DMS79 treated with DMSO at 0.1 percent for 48 hours (cell line): ENCODE data around the gene BCL11B.

Experiments
- DNase-seq: peaks from one replicate; lab custom pipeline; 2025; lab: John Stamatoyannopoulos, UW

BCL11B gene

DNA sequence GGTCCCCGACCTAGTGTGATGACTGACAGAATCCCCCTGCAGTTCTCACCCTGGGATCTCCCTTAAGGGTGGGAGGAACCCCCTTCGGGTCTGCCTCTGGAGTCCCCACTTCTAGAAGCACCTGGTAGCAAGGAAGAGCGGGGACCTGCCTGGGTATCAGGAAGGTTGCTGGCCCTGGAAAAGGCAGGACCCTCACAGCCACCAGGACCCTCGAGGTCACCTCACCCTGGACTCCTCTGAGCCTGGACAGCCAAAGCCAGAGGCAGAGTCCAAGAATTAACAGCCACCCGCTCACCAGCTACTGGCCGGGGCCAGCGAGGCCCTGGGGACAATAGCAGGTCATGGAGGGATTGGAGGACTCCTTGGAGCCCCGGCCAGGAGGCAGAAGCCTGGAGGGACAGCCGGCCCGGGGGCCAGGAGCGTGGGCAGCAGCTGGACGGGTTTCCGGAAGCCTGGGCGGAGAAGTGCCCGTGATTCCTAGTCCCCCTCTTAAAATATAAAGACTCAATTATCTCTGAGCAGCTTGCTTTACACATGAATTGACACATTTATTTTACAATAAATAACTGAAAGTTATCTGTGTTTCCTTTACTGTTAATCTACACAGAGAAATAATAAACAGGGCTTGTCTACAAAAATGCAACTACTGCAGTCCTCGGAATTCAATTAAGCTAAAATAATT, 17.5 kb downstream of the BCL11B start:
- DNase-seq = no peak

DNA sequence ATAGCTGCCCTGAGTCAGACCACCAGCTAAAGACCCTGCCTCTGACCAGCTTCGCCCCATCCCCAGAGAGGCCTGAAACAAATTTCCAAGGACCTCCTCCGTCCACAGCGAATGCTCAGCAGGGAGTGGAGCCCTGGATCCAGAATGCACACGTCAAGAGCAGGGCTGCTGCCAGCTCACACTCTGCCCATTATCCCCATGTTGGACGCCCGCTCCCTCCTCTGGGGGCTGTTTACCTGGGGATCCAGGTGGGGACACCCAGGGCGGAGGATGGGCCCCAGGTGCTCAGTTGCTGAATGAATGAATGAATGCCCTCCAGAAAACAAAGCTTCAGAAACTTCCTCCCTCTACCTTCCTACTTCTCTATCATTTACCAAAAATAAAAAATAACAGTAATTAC, 18.1 kb downstream of the BCL11B start:
- no peak for DNase-seq

DNA sequence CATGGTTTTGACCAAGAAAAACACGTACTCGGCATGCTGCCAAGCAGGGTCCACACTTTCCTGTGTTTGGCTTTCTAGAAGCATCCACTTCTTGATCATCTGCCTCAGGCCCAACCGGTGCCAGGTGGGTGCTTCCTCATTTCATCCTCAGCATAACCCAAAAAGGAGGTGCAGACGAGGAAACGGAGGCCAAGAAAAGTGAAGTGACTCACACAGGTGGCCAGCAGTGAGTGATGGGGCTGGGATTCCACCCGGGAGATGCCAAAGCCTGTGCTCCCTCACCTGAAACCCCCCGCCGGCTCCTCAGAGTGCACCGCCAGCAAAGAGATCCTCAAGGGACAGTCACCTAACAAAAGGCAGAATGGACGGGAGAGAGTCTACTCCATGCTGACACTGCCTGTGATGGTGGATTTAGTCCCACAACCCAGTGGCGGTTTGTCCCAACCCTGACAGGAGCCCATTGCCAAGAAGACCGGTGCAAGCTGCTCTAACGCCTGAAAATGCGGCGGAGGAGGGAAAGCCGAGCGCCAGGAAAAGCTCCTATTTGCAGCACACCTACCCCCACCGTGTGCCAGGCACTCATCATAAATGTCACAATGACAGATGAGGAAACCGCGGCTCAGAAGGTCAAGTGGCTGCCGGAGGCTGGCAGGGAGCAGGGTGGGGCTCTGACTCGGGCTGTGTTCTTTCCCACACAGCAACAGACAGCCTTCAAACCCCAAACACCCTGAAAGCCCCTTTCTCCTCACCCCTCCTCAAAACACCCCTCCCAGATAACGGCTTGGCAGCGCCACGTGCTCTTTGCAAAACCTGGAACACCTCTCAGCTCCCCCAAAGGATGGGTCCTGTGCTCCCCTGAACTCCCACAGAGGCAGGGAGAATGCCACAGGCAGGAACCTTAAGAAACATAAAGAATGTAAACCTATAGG, 18.8 kb downstream of the BCL11B start:
- DNase-seq = no peak

DNA sequence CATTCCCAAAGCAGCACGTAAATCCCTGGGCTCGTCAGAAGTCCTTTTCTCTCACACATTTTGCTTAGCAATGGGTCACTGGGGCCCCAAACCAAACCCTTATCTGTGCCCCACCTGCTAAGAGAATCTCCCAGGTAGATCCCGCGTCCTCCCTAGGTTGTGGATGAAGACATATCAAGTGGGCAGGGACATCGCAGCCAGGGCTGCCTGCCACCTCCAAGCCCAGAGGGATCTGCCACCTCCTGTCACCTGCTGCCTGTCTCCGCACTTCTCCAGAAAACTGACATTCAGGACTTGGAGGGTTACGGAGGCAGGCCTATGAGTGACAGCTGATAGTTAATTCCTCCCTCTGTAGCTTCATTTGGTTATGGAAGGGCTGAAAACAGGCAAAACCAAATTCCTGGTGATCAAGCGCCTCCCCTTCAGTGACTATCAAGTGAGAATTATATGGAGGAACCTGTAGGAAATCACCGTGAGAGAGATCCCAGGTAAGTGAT, 19.5 kb downstream of the BCL11B start:
- no peak for DNase-seq

DNA sequence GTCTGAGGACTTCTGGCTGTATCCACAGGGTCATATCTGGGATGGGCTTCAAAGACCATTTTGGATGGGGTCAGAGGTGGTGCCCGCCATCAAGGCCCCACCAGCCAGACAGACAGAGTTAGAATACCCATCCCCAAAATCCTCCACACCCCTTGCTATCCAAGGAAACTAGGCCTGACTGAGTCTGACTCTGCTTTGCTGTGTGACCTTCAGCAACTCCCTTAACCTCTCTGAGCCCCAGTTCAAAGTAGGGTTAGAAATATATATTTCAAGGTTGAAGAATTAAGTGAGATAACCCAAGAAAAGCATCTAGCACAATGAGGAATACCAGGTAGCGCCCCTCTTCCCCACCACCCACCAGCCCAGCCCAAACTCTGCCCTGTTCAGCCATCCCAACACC, 20.3 kb downstream of the BCL11B start:
- no peak for DNase-seq

DNA sequence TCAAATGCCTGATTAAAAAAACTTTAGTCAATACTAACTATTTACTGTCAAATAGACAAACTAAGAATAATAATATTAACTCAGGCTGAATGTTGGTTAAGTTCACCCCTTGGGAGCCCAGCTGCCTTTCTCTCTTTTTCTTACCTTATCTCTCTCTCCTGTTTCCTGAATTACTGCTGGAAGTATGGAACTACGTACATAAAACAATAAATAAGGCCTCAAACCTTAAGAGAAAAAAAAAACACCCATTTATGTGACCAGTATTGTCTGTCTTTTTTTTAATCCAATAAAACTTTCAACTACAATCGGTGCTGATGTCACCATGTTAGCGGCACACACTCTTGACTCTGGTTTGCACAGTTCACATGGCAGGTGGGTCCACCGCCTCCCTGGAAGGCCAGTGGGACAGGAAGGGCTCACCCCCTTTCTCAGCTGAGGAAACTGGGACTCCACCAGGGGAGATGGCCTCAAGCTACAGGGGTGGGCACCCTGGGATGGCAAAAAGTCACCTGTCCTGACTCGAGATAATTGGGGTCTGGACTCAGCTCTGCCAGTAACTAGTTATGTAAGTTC, 21.3 kb downstream of the BCL11B start:
- DNase-seq = no peak

DNA sequence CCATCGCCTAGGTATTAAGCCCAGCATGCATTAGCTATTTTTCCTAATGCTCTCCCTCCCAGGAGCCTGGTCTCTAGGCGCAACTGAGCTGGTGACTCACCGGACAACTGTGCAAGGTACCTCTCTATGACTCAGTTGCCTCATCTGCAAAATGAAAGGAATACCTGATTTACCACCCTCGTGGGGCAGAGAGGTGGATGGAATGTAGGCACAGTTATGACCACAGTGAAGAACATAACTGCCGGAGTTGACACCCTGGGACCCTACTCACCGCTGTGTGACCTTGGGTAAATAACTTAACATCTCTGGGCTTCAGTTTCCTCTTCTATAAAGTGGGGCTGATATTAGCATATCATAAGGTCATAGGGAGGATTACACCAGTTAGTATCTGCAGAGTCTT, 22.6 kb downstream of the BCL11B start:
- no peak for DNase-seq

DNA sequence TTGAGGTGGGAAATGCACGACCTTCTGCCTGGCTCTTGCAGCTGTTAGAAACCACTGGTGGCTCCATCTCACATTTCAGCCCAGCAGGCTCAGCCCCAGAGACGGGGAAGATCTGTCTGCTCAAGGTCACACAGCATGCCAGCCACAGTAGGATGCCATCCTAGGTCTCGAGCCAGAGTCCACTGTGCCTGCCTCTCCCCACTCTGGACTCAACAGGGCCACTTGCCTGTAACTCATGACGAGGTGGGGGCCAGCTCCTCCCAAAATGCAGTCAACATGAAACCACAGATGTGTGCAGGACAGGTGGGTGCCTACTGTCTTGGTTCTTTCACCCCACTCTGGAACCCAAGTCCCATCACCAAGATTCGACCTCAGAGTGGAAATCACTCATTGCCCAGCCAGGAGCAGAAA, 23.2 kb downstream of the BCL11B start:
- DNase-seq = no peak

DNA sequence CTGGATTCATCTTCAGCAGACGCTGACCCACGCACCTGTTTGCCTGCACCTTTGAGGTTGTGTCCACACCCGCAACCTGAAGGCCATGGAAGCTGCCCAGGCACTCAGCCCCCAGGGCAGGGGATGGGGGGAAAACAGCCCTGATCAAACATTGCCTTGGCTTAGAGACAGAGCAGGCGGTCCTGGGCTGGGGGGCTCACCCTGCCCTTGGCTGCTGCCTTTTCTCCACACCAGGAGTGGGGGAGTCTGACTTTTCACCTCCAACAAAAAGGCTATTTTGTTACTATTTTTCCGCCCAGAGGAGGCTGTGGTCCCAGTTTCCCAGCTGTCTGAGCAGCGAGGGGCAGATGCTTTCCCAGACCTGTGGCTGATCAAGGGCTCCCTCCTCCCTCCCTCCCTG, 24.2 kb downstream of the BCL11B start:
- no peak for DNase-seq

DNA sequence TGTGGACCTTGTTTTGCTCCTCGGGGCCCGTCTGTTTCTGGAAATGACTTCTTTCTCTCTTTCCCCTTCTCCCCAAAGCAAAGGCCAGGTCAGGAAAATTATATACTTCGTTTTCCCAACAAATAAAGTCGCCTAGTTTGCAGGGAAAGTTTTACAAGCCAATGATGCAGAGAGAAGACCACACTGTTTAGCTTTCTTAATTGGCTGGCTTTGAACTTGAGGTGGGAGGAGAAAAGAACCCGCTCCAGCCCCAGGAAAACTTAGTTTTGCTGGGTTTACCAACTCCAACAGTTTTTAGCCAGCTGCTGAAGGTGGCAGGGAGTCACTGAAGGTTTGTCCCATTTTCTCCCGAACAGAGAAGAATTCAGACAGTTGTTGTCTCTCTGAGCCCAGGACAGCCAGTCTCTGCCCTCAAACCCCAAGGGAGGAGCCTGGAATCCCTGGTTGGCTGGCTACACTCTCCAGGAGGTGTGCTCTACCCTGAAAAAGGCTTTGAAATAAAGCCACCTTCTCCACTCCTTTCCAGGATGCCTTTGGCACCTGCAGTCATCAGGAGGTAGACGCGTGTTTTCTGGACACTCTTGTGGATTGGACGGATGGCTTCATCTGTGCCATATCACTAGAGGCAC, 24.8 kb downstream of the BCL11B start:
- no peak for DNase-seq

DNA sequence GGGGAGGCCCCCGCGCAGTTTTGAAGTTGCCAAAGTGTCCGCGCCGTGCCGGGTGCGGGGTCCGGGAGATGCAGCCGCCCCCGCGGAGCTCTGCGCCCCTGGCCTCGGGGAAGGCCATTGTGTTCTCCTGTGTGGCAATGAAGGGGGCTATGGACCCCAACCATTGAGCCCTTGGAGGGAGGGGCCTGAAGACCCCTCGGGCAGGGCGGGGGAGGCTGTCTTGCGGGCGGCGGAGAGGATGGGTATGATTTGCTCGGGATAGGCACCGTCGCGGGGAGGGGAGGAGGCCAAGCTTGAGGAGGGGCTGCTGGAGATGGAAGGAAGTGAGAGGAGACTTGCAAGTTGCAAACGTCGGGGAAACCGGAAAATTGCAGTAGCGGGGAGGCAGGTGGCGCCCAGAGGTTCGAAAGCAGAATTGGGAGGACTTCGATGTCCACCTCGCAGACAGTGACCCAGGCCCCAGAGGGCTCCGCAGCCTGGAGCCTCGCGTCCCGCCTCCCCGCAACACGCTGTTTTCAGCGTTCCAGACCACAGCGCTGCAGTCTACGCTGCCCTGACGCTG, 25.4 kb downstream of the BCL11B start:
- DNase-seq = no peak

DNA sequence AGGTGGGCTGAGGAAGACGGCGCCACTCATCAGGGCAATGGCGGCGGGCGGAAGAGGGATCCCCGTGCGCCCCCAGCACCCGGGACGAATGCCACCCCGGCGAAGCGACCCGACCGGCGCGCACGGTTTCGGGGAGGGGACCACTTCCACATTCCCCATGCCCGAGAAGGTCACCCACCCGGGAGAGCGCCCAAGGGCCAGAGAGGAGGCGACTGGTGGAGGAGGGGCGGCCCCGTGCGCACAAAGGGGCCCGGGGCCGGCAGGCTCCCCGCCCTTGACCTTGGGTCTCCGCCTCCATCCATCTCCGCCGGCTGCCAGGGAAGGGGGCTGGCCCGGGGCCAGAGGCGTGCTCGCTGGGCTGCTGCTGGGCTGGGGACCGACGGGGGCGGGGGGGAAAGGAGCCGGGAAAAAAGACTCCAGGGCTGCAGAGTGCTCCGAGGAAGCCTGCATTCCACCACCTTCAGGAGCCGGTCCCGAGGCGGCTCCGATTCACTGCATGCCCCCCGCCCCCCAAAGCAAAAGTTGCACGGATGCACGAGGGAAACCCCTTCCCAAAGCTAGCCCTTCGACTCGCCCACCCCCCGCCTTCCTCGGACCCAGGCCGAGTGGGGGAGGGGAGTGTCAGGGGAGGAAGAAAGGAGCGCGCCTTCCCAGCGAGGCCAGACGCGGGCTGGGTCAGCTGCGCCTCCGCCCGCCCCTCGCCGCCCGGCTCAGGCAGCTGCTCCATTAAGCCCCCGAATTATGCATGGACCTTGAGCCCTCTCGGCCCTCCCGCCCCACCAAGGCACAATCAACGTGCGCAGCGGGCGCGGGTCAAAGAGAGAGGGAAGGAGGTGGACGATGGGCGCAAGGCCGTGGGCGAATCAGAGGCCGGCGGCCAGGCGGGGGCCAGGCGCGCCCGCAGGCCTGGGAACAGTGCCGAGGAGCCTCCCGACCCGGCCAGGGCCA, 26.2 kb downstream of the BCL11B start:
- DNase-seq = no peak

DNA sequence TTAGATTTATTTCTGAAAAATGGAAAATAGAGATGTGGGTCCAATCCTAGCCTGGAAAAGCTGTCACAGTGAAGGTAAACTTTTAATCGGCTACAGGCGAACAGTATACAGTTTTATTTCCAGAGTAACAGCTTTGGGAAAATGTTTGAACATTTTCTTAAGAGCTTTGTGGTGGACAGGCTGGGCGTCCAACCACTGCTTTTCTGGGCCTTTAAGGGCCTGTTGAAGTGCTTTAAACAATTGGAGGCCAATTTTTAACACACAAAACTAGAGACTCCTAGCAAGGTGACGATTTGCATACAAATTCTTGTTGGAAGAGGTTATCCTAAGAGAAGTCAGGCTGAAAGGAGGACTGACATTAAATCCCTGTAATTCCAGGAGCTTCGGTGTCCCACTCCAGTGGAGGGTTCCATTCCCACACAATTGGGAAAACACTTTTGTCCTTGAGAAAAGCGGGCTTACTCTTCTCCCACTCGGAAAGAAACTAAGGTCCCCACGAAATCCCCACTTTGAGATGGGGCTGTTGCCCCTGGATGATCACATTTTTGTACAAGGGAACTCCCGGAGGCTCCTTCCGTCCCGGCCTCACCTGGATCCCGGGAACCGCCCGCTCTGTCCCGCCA, 26.9 kb downstream of the BCL11B start:
- DNase-seq = no peak

DNA sequence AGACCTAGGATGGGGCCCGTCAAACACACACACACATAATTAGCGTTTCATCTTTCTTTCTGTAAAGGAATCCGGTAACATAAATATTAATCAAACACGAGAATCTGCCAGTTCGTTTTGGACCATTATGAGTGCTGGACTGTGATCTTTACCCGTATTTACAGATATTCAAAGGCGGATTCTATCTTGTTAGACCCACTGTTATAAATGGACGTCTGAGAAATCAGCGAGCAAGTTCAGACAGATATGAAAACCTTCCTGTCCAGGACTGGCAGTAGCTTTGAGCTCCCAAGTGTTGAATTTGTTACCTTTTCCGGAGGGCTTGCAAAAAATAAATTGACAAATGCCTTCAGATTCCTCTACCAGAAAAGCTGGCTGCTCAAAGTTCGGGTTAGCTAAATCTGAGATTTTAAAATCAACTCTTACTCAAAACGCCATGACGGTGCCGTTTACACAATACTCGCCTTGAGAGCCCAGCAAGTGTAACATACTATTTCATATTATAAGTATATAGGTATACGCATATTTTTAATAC, 27.6 kb downstream of the BCL11B start:
- DNase-seq = no peak

DNA sequence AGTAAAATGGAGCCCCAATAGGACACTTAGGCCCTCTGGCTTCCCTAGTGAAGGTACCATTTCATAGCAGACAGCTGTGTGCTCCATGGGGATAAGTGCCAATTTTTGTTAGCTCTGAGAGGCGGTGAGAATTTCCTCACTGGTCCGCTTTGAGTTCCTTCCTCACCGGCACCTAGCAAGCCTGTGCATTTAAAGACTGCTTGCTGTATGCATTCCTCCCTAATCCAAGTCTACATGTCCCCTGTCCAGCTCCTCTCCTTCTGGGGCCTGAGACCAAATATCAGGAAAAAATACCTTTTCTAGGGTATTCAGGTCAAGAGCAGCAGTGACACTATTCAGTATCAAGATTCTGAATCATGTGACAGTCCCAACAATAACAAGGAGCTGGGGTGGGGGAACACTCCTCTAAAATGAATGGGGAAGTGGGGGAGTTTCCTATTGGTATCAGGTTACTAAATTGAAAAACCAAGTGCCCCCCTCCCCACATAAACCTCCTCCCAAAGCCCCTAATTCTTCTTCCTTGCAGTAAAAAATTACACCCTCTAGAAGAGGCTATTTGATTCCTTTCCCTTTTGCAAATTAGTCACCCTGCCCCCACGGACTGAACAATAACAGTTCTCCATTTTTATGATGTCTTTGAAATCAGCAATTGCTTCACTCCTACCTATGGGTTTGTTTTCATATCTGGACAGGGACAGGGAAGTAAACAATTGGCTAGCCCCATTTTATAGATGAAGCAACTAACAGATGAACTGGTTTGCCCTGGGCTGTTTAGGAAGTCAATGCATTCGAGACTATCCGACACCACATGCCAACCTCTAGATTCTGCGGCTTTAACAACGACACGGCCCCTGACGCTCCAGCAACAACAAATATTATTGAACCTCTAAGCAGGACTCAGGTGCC, 28.9 kb downstream of the BCL11B start:
- no peak for DNase-seq

DNA sequence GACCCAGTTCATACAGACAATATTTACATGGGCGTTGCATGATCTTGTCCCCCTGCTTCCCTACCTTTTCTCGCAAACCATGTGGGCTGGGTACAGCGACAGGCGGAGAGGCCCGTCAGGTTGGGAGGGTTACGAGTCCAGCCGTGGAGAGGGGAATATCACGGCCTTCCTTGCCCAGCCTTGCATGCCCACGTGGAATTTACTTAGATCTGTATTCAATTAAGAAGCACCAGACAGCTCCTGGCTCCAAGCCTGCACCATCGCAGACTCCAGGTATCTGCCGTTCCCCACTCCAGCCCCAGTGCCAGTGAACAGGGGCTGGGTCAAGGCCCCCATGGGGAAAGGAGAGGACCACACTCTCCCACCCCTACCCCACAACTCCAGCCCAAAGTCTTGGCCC, 29.8 kb downstream of the BCL11B start:
- no peak for DNase-seq

DNA sequence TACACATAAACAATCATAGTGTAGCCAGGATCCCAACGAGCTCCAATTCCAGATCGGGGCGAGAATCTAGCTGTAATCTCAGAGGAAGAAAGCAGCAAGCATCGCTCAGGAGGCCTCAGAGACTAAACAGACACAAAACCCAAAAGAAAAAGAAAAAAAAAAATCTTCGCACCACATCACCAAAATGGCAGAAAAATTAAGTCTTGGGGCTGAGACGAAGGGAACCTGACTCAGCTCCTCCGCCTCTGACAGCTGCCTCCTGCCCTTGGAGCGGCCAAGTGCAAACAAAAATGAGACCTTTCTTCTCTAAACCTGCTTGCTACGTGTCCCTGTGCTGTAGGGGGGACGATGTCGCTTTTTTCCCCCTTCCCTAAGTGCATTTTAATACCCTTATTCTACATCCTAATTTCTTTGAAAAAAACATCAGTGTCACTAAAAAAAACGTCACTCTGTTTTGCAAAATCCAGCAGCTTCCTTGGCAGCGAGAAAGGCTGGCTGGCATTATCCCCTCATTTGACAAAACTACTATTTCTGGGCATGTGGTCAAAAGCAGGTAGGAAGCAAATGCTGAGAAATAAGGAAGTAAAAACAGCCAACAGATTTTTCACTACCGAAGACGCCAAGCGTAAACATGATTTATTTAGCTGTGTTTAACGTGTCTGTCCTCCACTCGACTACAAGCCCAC, 30.5 kb downstream of the BCL11B start:
- no peak for DNase-seq

DNA sequence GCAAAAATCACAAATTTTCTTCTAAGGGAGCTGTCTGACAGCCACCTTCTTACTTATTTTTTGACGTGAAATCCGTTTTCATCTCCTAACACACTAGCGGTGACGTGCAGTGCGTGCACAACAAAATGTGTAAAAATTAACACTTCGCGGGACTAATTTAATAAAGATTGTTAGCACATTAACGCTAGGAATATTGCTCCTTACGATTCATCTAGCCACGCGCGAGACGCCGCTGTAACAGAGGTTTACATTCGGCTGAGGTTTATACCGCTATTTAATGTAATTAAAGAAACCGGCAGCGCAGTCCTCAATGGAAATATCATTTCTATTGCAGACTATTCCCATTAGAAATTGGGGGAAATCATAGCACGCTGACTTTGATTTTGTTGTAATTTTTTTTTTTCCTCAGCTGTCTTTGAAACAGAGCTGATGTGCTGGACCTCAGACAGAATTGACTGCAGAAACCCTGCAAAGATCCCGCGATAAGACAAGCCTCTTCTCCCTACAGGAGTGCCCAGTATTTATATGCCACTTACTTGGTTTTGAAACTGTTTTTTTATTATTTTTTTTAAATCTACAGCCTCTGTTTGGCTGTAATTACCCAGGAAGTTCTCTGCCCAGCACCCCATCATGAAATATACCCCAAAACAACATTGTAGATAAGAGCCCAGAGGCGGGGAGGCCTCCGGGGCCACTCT, 31.2 kb downstream of the BCL11B start:
- DNase-seq = no peak
